Measurements from ENCODE around the gene IGSF21. TPM values are rescaled to one million over a fixed set of nuclear protein-coding genes. Genes with fewer than 3 reads are reported as not detected.

Gene IGSF21
- total and polyA plus RNA-seq, 2 of the 4 experiments (the other 2 are of a cell fraction) = not detected

GRCh38 chr1:18077657-18078215, 29.9 kb upstream of the IGSF21 start:
- Histone ChIP-seq H2AK9ac (replicated peaks; ENCODE audit: low read depth, low read length, poor library complexity) (no peak overlapping the region), H2BK5ac (ENCODE audit: low read depth, low read length, poor library complexity, severe bottlenecking) (no peak overlapping the region), H2BK20ac (ENCODE audit: low read depth, low read length) (no peak overlapping the region), H3K23ac (ENCODE audit: low read depth, low read length) (no peak overlapping the region), H3K27ac (ENCODE audit: insufficient read depth, low read length) (no peak overlapping the region), H2BK120ac (ENCODE audit: low read depth, low read length) (no peak overlapping the region), H3K18ac (ENCODE audit: low read depth, low read length) (no peak overlapping the region), H3K56ac (ENCODE audit: extremely low read depth, insufficient read depth, low read length) (no peak overlapping the region), H3K9ac (ENCODE audit: low read depth, low read length) (no peak overlapping the region), H3K9me3 (ENCODE audit: control insufficient read depth, insufficient read depth, low read length) (no peaks in the 10 kb centered on the region; the same call in 1 of the 2 replicates), H3K36me3 (ENCODE audit: control insufficient read depth, insufficient read depth, low read length) (no peaks in the 10 kb centered on the region), H3K27me3 (ENCODE audit: control insufficient read depth, insufficient read depth, low read length) (no peaks in the 10 kb centered on the region), H4K20me1 (ENCODE audit: insufficient read depth, low read length) (no peaks in the 10 kb centered on the region), H3K4me2 (ENCODE audit: low read depth, low read length) (no peak overlapping the region), H2AFZ (replicated peaks; ENCODE audit: low read length, poor library complexity) (no peak overlapping the region), H4K8ac (ENCODE audit: low read depth in 2 of 2, low read length in 2 of 2) (no peak overlapping the region), H3K4me1 (ENCODE audit: control insufficient read depth, insufficient read depth, low read length) (no peaks in the 10 kb centered on the region), H3K4ac (ENCODE audit: low read depth, low read length) (no peak overlapping the region), H2BK15ac (ENCODE audit: low read depth, low read length) (no peak overlapping the region), H3K9me1 (ENCODE audit: insufficient read depth, low read length) (no peaks in the 10 kb centered on the region), H3K4me3 (ENCODE audit: insufficient read depth, low read depth, low read length) (no peak overlapping the region), H2AK5ac (ENCODE audit: low read depth, low read length) (no peak overlapping the region), H4K5ac (ENCODE audit: low read depth, low read length) (no peak overlapping the region), H3K14ac (replicated peaks; ENCODE audit: low read depth, low read length) (no peak overlapping the region), H4K91ac (ENCODE audit: insufficient read depth, low read depth, low read length) (no peak overlapping the region), H3K79me1 (ENCODE audit: low read depth in 1 of 2, low read length in 2 of 2) (no peaks in the 10 kb centered on the region)
- WGBS, 2 experiments (ENCODE audit: extremely low coverage in 2 of 2, insufficient read length in 1 of 2) = 4% methylated on average over 3 of the region's 7 CpGs; no CpG with 5 or more reads in 1 of the 2 experiments
- ChIA-PET POLR2A (ENCODE audit: unreplicated experiment) (no interaction called here), CTCF (no interaction called here)
- dilution Hi-C loops (cut with HindIII; ENCODE audit: low sequenced_read_pairs, unreplicated experiment) = no loop called here
- intact Hi-C loops (cut with micrococcal nuclease) = no loop called here
- DNase-seq (no peak), ATAC-seq (ENCODE audit: low read depth) (no peak)
- no TSS peak for BruUV-seq (replicated peaks)
- TF ChIP-seq CEBPB (IDR thresholded peaks at IDR 0.05; ENCODE audit: low read depth, low read length) (no peak), CHD1 (IDR thresholded peaks at IDR 0.05; ENCODE audit: low read depth, low read length) (no peak), RAD21 (IDR thresholded peaks at IDR 0.05; ENCODE audit: low read length) (no peak), POLR2A (IDR thresholded peaks at IDR 0.05; ENCODE audit: low read depth, low read length) (no peak), FOS (IDR thresholded peaks at IDR 0.05; ENCODE audit: low read depth, low read length) (no peak)
- in situ Hi-C loops (cut with MboI; ENCODE audit: low sequenced_read_pairs) = no loop called here

All from IMR-90 (cell line).